ENCODE measurements around the gene SGCE. TPM values are rescaled to one million over a fixed set of nuclear protein-coding genes. Genes with fewer than 3 reads are reported as not detected.

SGCE gene
- total and polyA plus RNA-seq, 10 of the 15 experiments (the other 5 are each of a cell fraction or from before 2014, with no cell fraction given): 30.5 to 80.1 (median 49.2) TPM

- TF ChIP-seq SMARCA5 (IDR thresholded peaks at IDR 0.05): no peak
- no peak for TF ChIP-seq BRCA1 (IDR thresholded peaks at IDR 0.05; ENCODE audit: low read depth, low read length)
- no peak for TF ChIP-seq TARDBP (IDR thresholded peaks at IDR 0.05; ENCODE audit: borderline replicate concordance)
- TF ChIP-seq ZZZ3 (IDR thresholded peaks at IDR 0.05; ENCODE audit: control insufficient read depth, insufficient read length, low read depth): no peak
- TF ChIP-seq, protein P1, sequence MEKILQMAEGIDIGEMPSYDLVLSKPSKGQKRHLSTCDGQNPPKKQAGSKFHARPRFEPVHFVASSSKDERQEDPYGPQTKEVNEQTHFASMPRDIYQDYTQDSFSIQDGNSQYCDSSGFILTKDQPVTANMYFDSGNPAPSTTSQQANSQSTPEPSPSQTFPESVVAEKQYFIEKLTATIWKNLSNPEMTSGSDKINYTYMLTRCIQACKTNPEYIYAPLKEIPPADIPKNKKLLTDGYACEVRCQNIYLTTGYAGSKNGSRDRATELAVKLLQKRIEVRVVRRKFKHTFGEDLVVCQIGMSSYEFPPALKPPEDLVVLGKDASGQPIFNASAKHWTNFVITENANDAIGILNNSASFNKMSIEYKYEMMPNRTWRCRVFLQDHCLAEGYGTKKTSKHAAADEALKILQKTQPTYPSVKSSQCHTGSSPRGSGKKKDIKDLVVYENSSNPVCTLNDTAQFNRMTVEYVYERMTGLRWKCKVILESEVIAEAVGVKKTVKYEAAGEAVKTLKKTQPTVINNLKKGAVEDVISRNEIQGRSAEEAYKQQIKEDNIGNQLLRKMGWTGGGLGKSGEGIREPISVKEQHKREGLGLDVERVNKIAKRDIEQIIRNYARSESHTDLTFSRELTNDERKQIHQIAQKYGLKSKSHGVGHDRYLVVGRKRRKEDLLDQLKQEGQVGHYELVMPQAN (conservative IDR thresholded peaks at IDR 0.05): no peak
- TF ChIP-seq HDAC2 (IDR thresholded peaks at IDR 0.05): no peak
- TF ChIP-seq WRNIP1 (IDR thresholded peaks at IDR 0.05; ENCODE audit: borderline replicate concordance, low read depth, low read length): no peak
These were observed 71.8 kb downstream of the SGCE start (continued) for GRCh38 chr7:94584113-94584512.

DNA sequence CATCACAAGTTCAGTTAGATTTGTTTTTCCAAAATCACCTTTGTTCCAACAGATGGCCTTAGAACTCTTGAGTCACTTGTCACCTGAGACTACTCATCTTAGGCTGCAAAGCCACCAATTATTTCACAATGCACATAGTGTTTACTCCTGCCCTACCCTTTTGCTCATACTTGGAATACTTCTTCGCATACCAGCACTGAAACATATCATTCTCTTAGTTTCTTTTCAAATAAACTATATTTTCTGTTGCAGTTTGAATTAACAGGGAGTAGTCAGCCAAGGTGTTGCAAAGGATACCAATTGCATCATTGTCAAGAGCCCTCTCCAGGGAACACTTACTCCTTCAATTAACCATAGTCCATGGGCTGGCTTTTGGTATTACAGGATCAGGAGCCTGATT lies 75.3 kb downstream of the SGCE start:
- in situ Hi-C loops (cut with MboI): no loop called here
- CTCF ChIA-PET: no interaction called here
- FAIRE-seq (no peak), DNase-seq (ENCODE audit: low read depth, low spot score) (no peak), ATAC-seq (no peak)
- no peaks in the 10 kb centered on the region for H4K20me1 ChIP-seq (ENCODE audit: control insufficient read depth, insufficient read depth)
- TF ChIP-seq TCF3 (IDR thresholded peaks at IDR 0.05; ENCODE audit: borderline replicate concordance, insufficient read depth, low read depth, low read length): no peak
- TF ChIP-seq, protein P2, sequence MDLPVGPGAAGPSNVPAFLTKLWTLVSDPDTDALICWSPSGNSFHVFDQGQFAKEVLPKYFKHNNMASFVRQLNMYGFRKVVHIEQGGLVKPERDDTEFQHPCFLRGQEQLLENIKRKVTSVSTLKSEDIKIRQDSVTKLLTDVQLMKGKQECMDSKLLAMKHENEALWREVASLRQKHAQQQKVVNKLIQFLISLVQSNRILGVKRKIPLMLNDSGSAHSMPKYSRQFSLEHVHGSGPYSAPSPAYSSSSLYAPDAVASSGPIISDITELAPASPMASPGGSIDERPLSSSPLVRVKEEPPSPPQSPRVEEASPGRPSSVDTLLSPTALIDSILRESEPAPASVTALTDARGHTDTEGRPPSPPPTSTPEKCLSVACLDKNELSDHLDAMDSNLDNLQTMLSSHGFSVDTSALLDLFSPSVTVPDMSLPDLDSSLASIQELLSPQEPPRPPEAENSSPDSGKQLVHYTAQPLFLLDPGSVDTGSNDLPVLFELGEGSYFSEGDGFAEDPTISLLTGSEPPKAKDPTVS (IDR thresholded peaks at IDR 0.05; ENCODE audit: low read depth, low read length): no peak
- TF ChIP-seq SPI1 (IDR thresholded peaks at IDR 0.05; ENCODE audit: borderline replicate concordance, insufficient read depth, low read depth, low read length): no peak
- H3K4me3 ChIP-seq: no peak overlapping the region
- intact Hi-C loops (cut with micrococcal nuclease; ENCODE audit: unreplicated experiment): no loop called here
- H3K9ac ChIP-seq (ENCODE audit: control insufficient read depth, insufficient read depth, low read length): no peak overlapping the region
- WGBS (ENCODE audit: insufficient coverage, insufficient replicate concordance, low lambda C conversion rate, missing lambda C conversion rate): 11% methylated on average over 1 of the region's 1 CpG
- H3K27ac ChIP-seq (ENCODE audit: control insufficient read depth, insufficient read depth): no peak overlapping the region
- H2AFZ ChIP-seq (ENCODE audit: control insufficient read depth, low read depth, low read length): no peak overlapping the region
- RAD21 ChIA-PET (ENCODE audit: unreplicated experiment): no interaction called here
- H3K4me2 ChIP-seq (ENCODE audit: control insufficient read depth, insufficient read depth): no peak overlapping the region
- no TSS peak for BruUV-seq (replicated peaks)
- POLR2A ChIA-PET: no interaction called here
- no peaks in the 10 kb centered on the region for H3K27me3 ChIP-seq (replicated peaks in 1 of 2; ENCODE audit: control insufficient read depth in 2 of 2, insufficient read depth in 2 of 2, low read length in 1 of 2)
- H3K9me3 ChIP-seq (replicated peaks; ENCODE audit: control insufficient read depth, insufficient read depth, low read length): no peaks in the 10 kb centered on the region; the same call in none of the 3 replicates
- SMC1A ChIA-PET (ENCODE audit: uncharacterized antibody, unreplicated experiment): no interaction called here
- no peaks in the 10 kb centered on the region; a peak in 1 of 4 replicates for H3K36me3 ChIP-seq (ENCODE audit: control insufficient read depth in 2 of 2, insufficient read depth in 2 of 2, low read length in 1 of 2)
- no peaks in the 10 kb centered on the region for H3K79me2 ChIP-seq (ENCODE audit: control insufficient read depth, insufficient read depth, low read length)
- H3K4me1 ChIP-seq (ENCODE audit: control insufficient read depth, insufficient read depth, low read length): no peaks in the 10 kb centered on the region

Measured in GM12878 (cell line).